ELF-1 (cell line): ENCODE results near the gene TBC1D10A.

Source experiments
- DNase-seq: peaks from one replicate; pipeline ENCODE4 v3.0.0-alpha.2; 2016; ENCODE audit warnings: low read depth, low spot score

The TBC1D10A gene, protein sequence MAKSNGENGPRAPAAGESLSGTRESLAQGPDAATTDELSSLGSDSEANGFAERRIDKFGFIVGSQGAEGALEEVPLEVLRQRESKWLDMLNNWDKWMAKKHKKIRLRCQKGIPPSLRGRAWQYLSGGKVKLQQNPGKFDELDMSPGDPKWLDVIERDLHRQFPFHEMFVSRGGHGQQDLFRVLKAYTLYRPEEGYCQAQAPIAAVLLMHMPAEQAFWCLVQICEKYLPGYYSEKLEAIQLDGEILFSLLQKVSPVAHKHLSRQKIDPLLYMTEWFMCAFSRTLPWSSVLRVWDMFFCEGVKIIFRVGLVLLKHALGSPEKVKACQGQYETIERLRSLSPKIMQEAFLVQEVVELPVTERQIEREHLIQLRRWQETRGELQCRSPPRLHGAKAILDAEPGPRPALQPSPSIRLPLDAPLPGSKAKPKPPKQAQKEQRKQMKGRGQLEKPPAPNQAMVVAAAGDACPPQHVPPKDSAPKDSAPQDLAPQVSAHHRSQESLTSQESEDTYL

DNA sequence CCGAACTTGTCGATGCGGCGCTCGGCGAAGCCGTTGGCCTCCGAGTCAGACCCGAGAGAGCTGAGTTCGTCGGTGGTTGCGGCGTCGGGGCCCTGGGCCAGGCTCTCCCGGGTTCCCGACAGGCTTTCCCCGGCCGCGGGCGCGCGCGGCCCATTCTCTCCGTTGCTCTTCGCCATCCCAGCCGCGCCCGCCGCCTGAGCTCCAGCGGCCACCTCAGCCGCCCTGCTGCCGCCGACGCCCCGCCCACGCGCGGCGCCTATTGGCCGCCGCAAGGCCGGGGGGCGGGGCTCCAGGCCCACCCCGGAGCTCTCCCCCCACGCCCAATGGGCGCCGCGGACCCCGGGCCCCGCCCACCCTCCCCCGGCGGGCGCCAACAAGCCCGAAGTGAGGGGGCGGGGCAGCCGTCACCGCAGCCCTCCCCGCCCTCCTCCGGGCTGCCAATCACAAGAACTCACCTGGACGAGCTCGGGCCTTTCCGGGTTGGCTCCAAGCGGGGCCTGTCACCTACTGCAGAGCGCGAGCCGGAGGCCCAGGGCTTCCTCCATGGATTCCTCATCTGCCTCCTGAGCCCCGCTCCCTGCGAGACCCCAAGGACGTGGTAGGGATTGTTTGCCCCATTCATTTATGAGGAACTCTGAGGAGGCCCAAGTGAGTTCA is at the start of gene TBC1D10A:
Gene TBC1D10A, minus strand, starts transcription at position 236 of the 657 bp plus-strand sequence. Its CDS starts 60 bp downstream, at position 176.
- DNase-seq: peak; percentile 94

DNA sequence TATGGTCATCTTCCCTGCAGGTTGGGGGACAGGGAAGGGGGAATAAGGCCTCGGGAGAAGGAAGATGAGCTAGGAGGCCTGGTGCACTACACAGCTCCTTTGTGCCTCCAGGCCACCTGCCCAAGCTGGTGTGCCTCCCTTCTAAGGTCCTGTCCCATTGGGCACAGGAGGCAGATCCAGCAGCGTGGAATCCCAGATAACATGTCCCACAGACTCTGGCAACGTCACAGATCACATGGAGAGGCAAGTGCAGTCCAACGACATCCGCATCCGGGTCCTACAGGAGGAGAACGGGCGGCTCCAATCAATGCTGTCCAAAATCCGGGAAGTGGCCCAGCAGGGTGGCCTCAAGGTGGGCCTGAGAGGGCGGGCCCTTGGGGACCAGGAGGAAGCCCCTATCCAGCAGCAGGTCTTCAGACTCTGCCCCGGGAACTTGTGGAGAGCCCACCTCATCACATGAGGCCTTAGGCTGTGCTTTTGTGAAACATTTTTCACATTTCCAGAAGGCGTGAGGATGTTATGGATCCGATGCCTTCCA is 48.6 kb upstream of the TBC1D10A start:
- DNase-seq: no peak

DNA sequence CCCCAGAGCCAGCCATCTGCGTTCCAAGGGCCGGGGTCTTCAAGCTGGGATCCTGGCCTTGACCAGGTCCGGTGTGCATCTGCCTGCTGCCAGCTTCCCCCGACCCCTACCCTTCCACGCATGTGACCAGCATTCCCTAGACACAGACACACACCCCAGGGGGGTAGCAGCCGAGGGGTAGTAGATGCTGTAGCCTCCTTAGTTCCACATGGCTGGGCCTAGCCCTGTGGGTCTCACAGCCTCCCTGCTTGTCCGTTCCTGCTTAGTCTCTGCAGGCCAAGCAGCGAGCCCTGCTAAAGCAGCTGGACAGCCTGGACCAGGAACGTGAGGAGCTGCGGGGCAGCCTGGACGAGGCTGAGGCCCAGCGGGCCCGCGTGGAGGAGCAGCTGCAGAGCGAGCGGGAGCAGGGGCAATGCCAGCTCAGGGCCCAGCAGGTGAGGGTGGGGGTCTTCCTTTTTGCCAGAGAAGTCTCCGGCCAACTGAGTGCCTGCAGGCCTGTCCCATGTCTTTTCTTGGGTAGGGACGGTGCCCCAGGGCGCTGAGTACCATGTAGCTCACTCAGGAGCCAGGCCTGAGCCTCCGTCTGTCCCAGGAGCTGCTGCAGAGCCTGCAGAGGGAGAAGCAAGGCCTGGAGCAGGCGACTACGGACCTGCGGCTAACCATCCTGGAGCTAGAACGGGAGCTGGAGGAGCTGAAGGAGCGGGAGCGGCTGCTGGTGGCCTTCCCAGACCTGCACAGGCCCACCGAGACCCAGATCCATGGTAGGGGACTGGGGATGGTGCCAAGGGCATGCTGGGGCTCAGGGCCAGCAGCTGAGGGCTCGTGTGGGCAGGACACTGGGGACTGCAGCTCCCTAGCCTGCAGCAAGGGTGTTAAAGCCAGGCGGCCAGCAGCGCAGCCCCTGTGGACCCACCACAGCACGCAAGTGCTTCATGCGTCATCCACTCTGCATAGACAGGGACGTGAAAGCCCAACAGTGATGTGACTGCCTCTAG is 46.9 kb upstream of the TBC1D10A start:
- no peak for DNase-seq

DNA sequence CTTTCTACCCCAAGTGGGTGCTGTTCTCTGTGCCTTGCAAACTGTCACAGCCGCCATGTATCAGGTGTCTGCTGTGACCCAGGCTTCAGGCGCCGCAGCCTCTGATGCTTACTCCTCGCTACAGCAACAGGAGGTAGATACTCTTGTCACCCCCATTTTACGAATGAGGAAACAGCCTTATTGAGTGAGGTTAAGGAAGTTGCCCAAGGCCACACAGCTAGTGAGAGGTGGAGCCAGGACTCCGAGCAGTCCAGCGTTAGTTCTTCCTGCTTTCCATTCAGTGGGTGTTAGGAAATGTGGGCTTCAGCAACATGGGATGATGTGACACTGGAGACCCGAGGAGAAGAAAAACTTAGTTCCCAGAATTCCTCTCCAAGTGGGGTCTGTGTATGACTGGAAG is 46.2 kb upstream of the TBC1D10A start:
- DNase-seq: no peak

DNA sequence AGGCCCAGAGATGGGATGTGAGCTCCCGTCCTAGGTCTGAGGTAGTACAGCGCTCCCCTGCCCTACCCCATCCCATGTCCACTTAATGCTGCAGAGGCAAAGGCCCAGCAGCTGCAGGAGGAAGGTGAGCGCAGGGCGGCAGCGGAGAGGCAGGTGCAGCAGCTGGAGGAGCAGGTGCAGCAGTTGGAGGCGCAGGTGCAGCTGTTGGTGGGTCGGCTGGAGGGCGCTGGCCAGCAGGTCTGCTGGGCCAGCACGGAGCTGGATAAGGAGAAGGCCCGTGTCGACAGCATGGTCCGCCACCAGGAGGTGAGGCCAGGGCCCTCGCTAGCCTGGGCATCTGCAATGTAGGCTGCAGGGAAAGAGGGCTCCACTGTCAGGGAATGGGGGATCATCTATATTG is 45.2 kb upstream of the TBC1D10A start:
- no peak for DNase-seq

DNA sequence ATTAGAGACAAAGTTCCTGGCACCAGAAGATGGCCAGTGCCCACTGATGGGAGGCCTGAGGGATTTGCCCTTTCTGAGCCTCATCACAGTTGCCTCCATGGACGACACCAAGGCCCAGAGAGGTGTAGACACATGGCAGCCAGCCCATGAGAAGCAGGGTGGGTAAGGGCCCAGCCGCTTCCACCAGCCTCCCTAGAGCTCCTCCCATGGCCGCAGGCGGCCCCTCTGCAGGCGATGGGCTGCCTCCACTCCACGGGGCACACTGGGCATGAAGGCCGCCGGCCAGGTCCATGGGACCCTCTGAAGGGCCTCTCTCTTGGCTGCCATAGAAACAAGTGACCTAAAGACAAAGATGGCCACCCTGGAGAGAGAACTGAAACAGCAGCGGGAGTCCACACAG is 44.6 kb upstream of the TBC1D10A start:
- no peak for DNase-seq

DNA sequence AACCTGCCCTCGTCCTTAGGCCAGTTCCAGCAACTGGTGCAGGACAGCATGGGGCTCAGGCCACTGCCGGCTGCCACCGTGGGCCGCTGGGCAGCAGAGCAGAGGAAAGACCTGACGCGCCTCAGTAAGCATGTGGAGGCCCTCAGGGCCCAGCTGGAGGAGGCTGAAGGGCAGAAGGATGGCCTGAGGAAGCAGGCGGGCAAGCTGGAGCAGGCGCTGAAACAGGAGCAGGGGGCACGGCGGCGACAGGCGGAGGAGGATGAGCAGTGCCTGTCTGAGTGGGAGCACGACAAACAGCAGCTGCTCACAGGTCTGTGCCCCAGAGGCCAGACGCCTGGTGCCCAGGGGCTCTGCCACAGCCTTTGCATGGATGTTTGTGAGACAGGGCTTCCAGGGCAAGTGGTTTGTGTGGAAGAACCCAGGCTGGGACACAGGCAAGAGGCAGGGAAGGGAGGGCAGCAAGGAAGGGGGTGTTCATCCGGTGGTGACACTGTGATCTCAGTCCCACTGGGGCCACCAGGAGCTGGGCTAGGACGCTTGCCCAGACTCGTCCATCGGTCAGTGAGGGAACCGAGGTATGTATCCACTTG is 44.0 kb upstream of the TBC1D10A start:
- DNase-seq: no peak

DNA sequence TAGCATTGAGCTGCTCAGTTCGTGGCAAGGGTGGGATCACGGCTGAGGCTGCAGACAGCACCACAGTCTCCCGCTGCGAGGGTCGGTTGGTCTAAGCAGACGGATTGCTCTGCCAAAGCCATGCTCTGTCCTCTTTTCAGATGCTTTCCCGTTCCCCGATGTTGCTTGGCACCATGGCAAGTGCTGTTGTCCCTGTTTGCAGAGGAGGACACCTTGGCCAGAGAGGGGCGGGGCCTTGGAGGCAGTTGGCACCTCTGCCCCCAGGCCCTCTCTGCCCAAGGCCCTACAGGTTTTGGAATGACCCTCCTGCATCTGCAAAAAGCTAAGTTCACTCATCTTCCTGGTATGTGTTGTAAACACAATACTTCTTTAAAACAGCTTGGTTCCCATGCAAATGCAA is 41.7 kb upstream of the TBC1D10A start:
- no peak for DNase-seq

DNA sequence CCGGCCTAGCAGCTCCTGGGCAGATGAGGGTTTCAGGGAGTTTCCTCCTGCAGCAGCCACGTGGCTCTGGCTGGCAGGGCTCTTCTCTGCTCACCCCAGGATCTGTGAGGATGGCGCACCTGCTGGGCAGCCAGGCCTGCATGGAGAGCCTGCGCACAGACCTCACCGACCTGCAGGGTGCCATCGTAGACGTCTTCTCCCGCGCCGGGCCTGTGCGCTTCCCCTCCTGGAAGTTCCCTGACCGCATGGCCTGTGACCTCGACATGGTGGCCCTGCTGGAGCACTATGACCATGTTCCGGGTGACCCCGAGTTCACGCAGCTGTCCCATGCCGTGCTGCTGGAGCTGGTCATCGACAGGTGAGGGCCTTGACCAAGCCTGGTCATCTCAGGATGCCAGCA is 39.1 kb upstream of the TBC1D10A start:
- DNase-seq: no peak

DNA sequence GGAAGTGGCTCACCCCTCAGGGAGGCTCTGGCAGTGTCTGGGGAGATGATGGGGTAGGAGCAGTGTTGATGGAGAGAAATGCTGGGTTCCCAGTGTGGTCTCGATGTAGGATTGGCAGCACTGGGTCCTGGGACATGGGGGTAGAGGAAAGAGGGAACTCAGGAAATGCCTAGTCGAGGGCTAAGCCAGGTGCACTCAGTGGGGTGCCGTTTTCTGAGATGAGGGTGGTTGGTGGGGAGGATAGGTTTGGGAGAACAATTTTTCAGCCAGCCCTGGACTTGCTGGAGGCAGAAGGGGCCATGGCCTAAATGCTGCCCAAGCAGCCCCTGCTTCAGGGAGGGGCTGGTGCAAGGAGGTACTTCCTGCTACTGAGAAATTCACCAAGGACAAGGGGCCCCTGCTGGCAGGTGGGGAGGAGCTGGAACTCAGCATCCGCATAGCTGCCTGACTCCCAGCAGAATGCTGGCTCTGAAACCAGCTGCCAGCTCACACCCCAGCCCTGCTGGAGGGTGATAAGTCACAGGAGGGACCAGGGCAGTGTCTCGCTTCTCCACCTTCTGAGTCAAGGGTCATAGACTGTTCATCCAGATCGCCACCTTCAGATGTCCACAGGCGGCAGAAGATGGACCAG is 36.0 kb upstream of the TBC1D10A start:
- peak; percentile 30 for DNase-seq

DNA sequence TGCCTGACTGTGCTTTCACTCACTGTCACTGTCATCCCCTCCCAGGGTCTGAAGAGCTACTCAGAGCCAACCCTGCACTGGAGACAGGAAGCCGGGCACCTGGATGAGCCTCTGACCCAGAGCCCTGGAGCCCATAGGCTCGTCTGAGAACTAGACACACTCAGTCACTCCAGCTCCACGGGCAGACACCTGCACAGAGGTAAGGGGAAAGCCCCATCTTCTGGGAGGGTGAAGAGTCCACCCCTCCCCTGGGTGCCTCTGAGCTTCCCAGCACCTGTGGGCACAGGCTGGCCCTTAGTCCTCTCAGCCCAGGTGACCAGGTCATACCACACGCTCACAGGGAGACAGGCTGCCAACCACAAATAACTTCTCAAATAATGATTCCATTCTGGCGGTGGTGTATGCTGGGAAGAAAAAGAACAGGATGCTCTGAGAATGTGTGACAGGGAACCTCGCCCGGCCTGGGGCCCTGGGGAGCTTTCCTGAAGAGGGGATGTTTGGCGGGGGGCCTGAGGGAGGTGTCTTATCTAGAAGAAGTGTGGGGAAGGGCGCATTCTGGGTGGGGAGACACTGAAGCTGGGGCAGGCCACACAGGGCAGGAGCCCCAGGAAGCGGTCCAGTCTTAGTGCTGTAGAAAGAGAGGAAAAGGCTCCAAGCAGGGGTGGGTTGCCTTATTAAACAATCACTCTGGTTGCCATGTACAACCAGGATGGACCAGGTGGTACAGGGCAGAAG is 35.3 kb upstream of the TBC1D10A start:
- no peak for DNase-seq

DNA sequence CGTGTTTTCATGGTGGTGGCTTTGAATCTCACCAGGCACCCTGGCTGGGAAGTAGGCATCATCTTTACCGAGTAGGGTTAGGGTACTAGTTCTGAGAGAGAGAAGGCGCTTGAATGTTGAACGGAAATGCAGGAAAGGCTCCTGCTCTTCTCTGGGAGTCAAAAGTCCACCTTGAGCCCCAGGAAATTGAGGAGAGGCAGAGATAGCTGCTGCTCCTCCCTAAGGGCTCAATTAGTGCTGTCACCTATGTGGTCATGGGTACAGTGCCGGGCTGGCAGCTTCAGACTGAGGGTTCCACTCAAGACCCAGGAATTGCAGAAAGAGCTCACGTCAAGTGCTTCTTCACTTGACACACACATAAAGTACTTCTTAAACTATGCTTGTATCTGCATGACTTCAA is 31.8 kb upstream of the TBC1D10A start:
- DNase-seq: no peak

DNA sequence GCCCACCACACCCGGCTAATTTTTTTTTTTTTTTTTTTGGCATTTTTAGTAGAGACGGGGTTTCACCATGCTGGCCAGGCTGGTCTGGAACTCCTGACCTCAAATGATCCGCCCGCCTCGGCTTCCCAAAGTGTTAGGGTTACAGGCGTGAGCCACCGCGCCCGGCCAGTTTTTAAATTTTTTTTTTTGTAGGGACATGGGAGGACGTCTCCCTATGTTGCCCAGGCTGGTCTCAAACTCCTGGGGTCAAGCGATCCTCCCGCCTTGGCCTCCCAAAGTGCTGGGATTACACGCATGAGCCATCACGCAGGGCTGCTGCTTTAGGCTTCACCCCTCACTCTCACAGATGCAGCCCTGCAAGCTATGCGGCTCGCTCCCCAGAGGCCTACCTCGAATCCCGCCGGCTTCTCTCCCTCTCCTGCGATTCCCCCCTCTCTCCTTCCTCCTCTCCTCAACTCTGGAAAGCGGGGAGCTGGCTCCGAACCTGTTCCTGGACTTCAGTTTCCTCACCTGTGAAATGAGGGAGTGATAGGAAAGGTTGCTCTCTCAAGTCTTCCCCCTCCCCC is 31.0 kb upstream of the TBC1D10A start:
- peak; percentile 17 for DNase-seq

DNA sequence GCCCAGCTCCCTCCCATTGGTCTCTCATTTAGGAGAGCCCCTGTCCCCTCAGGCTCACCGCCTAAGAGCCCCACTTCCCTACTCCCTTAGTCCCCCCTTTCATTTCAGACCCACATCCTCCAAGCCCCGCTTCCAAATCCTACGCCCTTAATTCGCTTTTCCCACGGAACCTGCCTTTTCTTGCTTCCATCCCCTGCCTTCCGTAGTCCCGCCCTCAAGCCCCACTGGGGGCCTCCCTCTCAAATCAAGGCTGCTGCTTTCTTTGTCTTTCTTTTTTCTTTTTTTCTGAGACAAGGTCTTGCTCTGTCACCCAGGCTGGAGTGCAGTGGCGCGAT is 30.5 kb upstream of the TBC1D10A start:
- no peak for DNase-seq

DNA sequence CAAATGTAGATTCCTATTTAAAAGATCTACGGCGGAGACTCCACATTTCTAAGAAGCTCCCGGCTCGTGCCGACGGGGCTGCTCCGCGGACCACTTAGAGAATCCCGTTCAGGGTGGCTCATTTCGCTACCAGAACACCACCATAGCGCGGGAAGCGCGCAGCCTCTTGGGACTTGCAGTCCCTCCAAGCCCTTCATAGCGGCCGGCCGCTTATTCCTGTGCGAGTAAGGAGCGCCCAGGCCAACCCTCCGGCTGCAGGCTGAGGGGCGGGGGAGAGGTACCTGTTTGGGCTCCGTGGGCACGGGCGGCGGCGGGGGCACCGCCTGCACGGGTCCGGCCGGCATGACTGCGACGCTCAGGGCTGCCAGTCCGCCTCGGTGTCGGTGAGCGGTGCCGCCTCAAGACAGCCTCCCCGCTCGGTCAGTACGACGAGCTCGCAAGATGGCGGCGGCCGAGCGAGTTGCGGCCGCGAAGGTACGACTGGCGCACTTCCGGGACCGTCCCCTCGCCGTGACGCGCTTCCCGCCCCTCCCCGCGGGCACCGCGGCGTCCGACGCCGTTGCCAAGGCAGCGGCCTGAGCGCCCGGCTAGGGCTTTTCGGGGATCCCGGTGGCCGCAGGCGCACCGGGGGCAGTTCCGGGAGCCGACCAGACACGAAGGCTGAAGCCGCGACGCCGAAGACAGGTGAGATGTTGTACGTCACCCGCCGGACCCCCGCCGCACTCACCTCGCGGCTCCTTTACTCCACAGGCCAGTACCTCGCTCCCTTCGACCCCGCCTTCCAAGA is 29.9 kb upstream of the TBC1D10A start, which contains the start of the genes CCDC157 and SF3A1:
Gene CCDC157, plus strand, starts transcription at position 559 of the 787 bp plus-strand sequence. CDS start 8,994 bp downstream, outside the sequence.
Gene SF3A1, minus strand, starts transcription at position 446 of the 787 bp plus-strand sequence. Its CDS starts 102 bp downstream, at position 344.
- peak; percentile 95 for DNase-seq

DNA sequence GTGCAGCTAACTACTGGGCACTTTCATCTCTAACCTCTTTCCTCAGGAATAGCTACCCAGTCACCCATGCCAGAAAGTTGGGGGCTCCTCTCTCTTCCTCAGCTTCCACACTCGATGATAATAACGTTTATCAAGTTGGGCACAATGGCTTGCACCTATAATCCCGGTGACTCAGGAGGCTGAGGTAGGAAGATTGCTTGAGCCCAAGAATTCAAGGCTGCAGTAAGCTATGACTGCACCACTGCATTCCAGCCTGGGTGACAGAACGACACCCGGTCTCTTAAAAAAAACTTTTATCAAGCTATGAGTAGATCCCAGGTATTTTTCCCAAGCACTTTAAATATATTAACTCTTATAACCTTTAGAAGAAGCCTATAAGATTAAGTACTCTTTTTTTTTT is 27.9 kb upstream of the TBC1D10A start:
- no peak for DNase-seq

DNA sequence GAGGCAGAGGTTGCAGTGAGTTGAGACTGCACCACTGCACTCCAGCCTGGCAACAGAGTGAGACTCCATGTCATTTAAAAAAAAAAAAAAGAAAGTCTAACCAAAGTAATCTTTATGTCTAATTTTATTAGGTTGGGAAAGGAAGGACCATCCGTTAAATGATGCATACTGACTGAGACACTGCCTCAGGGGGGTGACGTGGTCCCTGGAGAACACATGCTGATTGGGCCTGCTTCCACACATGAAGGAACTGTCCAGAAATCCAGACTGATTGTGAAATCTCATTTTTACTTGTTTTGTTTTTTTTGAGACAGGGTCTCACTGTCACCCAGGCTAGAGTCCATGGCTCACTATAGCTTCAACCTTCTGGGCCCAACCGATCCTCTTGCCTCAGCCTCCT is 24.5 kb upstream of the TBC1D10A start:
- no peak for DNase-seq

DNA sequence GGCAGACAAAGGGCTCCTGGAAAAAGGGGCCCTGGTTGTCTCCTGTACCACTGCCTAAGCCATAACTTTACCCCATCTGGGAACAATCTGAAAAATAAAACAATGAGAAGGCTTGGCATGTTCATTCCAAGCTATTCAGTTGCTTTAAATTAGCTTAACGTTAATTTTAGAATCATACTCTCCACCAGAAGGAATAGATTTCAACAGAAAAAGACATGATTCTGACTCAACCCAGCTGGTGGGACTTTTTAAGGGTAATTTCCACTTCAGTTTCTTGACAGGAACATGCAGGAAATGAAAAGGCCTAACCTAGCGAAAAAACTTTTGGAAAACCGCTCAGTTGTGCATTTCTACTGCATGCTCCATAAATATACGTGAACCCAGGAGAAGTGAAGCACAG is 22.1 kb upstream of the TBC1D10A start:
- DNase-seq: no peak

DNA sequence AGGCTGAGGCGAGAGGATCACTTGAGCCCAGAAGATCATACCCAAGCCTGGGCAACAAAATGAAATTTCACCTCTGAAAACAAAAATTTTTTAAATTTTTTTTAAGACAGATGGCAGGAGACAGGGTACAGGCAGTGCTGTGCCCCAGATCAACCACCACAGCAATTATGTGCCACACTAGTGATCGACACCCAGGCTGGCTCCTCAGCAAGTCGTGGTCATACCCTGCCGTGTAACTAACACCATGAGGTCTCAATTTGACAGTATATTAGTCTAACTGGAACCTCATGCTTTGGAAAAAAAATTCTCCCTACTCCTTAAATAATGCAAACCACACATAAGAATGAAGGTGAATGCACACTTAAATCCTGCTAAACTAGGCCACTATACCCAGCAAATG is 21.7 kb upstream of the TBC1D10A start:
- no peak for DNase-seq
